Tibial nerve (tissue), 3 donors: ENCODE results near the gene KMT2D.

Experiments used
- CTCF ChIP-seq, 5 experiments: fragments of 200-600 bp in 3 of 5; fragments of 450-650 bp in 2 of 5; sonication (generic) in 3 of 5; IDR thresholded peaks; one replicate each; pipeline ENCODE4 v1.5.1; 2016 to 2019; ENCODE audit warnings: antibody characterized with exemption in 5 of 5, mild to moderate bottlenecking in 3 of 5, moderate library complexity in 2 of 5
- POLR2A ChIP-seq, 2 donors: fragments of 450-650 bp; IDR thresholded peaks; one replicate each; pipeline ENCODE4 v1.6.1; 2017; ENCODE audit warnings: antibody characterized with exemption in 2 of 2, mild to moderate bottlenecking in 2 of 2, moderate library complexity in 2 of 2

- no peak for TF ChIP-seq POLR2A (IDR thresholded peaks at IDR 0.05)
- TF ChIP-seq CTCF (IDR thresholded peaks at IDR 0.05) = no peak
Measured at GRCh38 chr12:49037947-49038237, 22.7 kb downstream of the KMT2D start.
